Skeletal muscle tissue (tissue), 4 donors: ENCODE results near the gene HRK. TPM values are rescaled to one million over a fixed set of nuclear protein-coding genes. Genes with fewer than 3 reads are reported as not detected.

Source experiments
- H3K27ac ChIP-seq: one replicate; pipeline ENCODE4 v1.7.0; 2013; ENCODE audit warnings: mild to moderate bottlenecking, low read depth, low read length, inconsistent platforms
- H3K27me3 ChIP-seq, 3 donors: one replicate each; pipeline ENCODE4 v1.7.0; 2013; ENCODE audit warnings: low read length in 3 of 3; ENCODE audit not compliant: control insufficient read depth in 3 of 3, insufficient read depth in 3 of 3
- H3K36me3 ChIP-seq, 3 donors: one replicate each; pipeline ENCODE4 v1.7.0; 2013; ENCODE audit warnings: low read length in 3 of 3; ENCODE audit not compliant: control insufficient read depth in 3 of 3, insufficient read depth in 3 of 3
- H3K4me1 ChIP-seq, 3 donors: one replicate each; pipeline ENCODE4 v1.7.0; 2013; ENCODE audit warnings: low read length in 3 of 3, mild to moderate bottlenecking in 3 of 3; ENCODE audit not compliant: control insufficient read depth in 3 of 3, insufficient read depth in 3 of 3
- H3K4me3 ChIP-seq, 3 donors: one replicate each; pipeline ENCODE4 v1.7.0; 2013; ENCODE audit warnings: low read length in 3 of 3
- H3K9ac ChIP-seq, 3 donors: one replicate each; pipeline ENCODE4 v1.7.0; 2013; ENCODE audit warnings: low read length in 3 of 3, mild to moderate bottlenecking in 3 of 3, moderate library complexity in 2 of 3, low read depth in 1 of 3
- H3K9me3 ChIP-seq, 3 donors: one replicate each; pipeline ENCODE4 v1.7.0; 2013; ENCODE audit warnings: low read length in 3 of 3; ENCODE audit not compliant: control insufficient read depth in 3 of 3
- total RNA-seq: library from RNA; depleted of rRNA; stranded (reverse); fragments of >200 nt; gene quantifications from one replicate; pipeline ENCODE4 v1.2.3, GENCODE V29; 2014
- donor health status: Osteomylitis.

Gene HRK
- total RNA-seq, 1 donor from 2014 or later: 0.52 TPM

- no peak overlapping the region for H3K4me3 ChIP-seq
- no peaks in the 10 kb centered on the region for H3K9me3 ChIP-seq
- H3K4me1 ChIP-seq: peaks cover 0 to 5% (median 0%) of the 10 kb centered on the region in 3 donors
- H3K27me3 ChIP-seq: peaks cover 0 to 37% (median 27%) of the 10 kb centered on the region in 3 donors
- no peak overlapping the region for H3K9ac ChIP-seq
- no peaks in the 10 kb centered on the region for H3K36me3 ChIP-seq
- no peak overlapping the region for H3K27ac ChIP-seq
Measured at GRCh38 chr12:116859079-116859478, 22.2 kb downstream of the HRK start.

- Histone ChIP-seq H3K27ac (no peak overlapping the region), H3K4me1 (peaks cover 0 to 5% (median 0%) of the 10 kb centered on the region in 3 donors), H3K27me3 (peaks cover 13 to 34% (median 24%) of the 10 kb centered on the region in 3 donors), H3K9me3 (no peaks in the 10 kb centered on the region), H3K36me3 (no peaks in the 10 kb centered on the region), H3K4me3 (no peak overlapping the region), H3K9ac (no peak overlapping the region)
Measured at GRCh38 chr12:116856729-116857128, 24.5 kb downstream of the HRK start.

- H3K4me1 ChIP-seq: no peaks in the 10 kb centered on the region
- no peak overlapping the region for H3K9ac ChIP-seq
- peaks cover 14 to 34% (median 24%) of the 10 kb centered on the region in 3 donors for H3K27me3 ChIP-seq
- no peaks in the 10 kb centered on the region for H3K9me3 ChIP-seq
- H3K36me3 ChIP-seq: no peaks in the 10 kb centered on the region
- H3K27ac ChIP-seq: no peak overlapping the region
- H3K4me3 ChIP-seq: no peak overlapping the region
Measured at GRCh38 chr12:116855744-116856470, 25.3 kb downstream of the HRK start.

GRCh38 chr12:116853507-116853906, 27.7 kb downstream of the HRK start:
- Histone ChIP-seq H3K9ac (no peak overlapping the region), H3K27me3 (peaks cover 14 to 28% (median 19%) of the 10 kb centered on the region in 3 donors), H3K4me3 (no peak overlapping the region), H3K36me3 (no peaks in the 10 kb centered on the region), H3K27ac (no peak overlapping the region), H3K4me1 (no peaks in the 10 kb centered on the region), H3K9me3 (no peaks in the 10 kb centered on the region)

- Histone ChIP-seq H3K27ac (no peak overlapping the region), H3K9me3 (no peaks in the 10 kb centered on the region), H3K9ac (no peak overlapping the region), H3K4me3 (no peak overlapping the region), H3K4me1 (no peaks in the 10 kb centered on the region), H3K36me3 (no peaks in the 10 kb centered on the region), H3K27me3 (peaks cover 14 to 22% (median 14%) of the 10 kb centered on the region in 3 donors)
Measured at GRCh38 chr12:116852303-116852702, 28.9 kb downstream of the HRK start.

- no peak overlapping the region for H3K27ac ChIP-seq
- H3K27me3 ChIP-seq: peaks cover 0 to 14% (median 8%) of the 10 kb centered on the region in 3 donors
- no peaks in the 10 kb centered on the region for H3K9me3 ChIP-seq
- no peak overlapping the region for H3K4me3 ChIP-seq
- no peaks in the 10 kb centered on the region for H3K4me1 ChIP-seq
- H3K36me3 ChIP-seq: no peaks in the 10 kb centered on the region
- H3K9ac ChIP-seq: no peak overlapping the region
Measured at GRCh38 chr12:116849216-116849615, 32.0 kb downstream of the HRK start.

GRCh38 chr12:116843085-116843484, 38.2 kb downstream of the HRK start:
- Histone ChIP-seq H3K4me3 (no peak overlapping the region), H3K4me1 (no peaks in the 10 kb centered on the region), H3K9ac (no peak overlapping the region), H3K9me3 (no peaks in the 10 kb centered on the region), H3K27me3 (no peaks in the 10 kb centered on the region), H3K27ac (no peak overlapping the region), H3K36me3 (no peaks in the 10 kb centered on the region)

- Histone ChIP-seq H3K4me3 (no peak overlapping the region), H3K4me1 (no peaks in the 10 kb centered on the region), H3K27me3 (no peaks in the 10 kb centered on the region), H3K9me3 (no peaks in the 10 kb centered on the region), H3K36me3 (no peaks in the 10 kb centered on the region), H3K27ac (no peak overlapping the region), H3K9ac (no peak overlapping the region)
Measured at GRCh38 chr12:116839287-116839830, 41.9 kb downstream of the HRK start.

- H3K4me1 ChIP-seq: no peaks in the 10 kb centered on the region
- no peaks in the 10 kb centered on the region for H3K9me3 ChIP-seq
- H3K27ac ChIP-seq: no peak overlapping the region
- no peaks in the 10 kb centered on the region for H3K27me3 ChIP-seq
- no peak overlapping the region for H3K4me3 ChIP-seq
- H3K36me3 ChIP-seq: no peaks in the 10 kb centered on the region
- H3K9ac ChIP-seq: no peak overlapping the region
Measured at GRCh38 chr12:116838365-116838764, 42.9 kb downstream of the HRK start.

- Histone ChIP-seq H3K4me3 (no peak overlapping the region), H3K4me1 (no peaks in the 10 kb centered on the region), H3K9me3 (no peaks in the 10 kb centered on the region), H3K9ac (no peak overlapping the region), H3K27ac (no peak overlapping the region), H3K27me3 (no peaks in the 10 kb centered on the region), H3K36me3 (no peaks in the 10 kb centered on the region)
Measured at GRCh38 chr12:116837097-116837496, 44.1 kb downstream of the HRK start.
